Tongue (tissue), 2 donors: Measurements from ENCODE around the gene RNF115. TPM values are rescaled to one million over a fixed set of nuclear protein-coding genes. Genes with fewer than 3 reads are reported as not detected.
"Not testable (repeated sequence)": the region's sequence is repeated elsewhere in the genome, so short reads cannot be mapped to it uniquely, and the experiment has no call there.

Experiments
- DNase-seq: peaks from one replicate; pipeline ENCODE4 v3.0.0-alpha.2; 2015
- total RNA-seq: library from RNA; depleted of rRNA; stranded (reverse); fragments of >200 nt; gene quantifications from one replicate; pipeline ENCODE4 v1.2.3, GENCODE V29; 2014

RNF115 gene
- total RNA-seq: 18.5 TPM

GRCh38 chr1:145823565-145824498 is at the start of gene RNF115, which contains the start of gene POLR3C:
Gene RNF115, minus strand, starts transcription at chr1:145824095. Its CDS starts 222 bp downstream, at chr1:145823873.
Gene POLR3C, plus strand, starts transcription at chr1:145824200. Its CDS starts 1,577 bp downstream, at chr1:145825777.
- DNase-seq: peak; percentile 96

DNA sequence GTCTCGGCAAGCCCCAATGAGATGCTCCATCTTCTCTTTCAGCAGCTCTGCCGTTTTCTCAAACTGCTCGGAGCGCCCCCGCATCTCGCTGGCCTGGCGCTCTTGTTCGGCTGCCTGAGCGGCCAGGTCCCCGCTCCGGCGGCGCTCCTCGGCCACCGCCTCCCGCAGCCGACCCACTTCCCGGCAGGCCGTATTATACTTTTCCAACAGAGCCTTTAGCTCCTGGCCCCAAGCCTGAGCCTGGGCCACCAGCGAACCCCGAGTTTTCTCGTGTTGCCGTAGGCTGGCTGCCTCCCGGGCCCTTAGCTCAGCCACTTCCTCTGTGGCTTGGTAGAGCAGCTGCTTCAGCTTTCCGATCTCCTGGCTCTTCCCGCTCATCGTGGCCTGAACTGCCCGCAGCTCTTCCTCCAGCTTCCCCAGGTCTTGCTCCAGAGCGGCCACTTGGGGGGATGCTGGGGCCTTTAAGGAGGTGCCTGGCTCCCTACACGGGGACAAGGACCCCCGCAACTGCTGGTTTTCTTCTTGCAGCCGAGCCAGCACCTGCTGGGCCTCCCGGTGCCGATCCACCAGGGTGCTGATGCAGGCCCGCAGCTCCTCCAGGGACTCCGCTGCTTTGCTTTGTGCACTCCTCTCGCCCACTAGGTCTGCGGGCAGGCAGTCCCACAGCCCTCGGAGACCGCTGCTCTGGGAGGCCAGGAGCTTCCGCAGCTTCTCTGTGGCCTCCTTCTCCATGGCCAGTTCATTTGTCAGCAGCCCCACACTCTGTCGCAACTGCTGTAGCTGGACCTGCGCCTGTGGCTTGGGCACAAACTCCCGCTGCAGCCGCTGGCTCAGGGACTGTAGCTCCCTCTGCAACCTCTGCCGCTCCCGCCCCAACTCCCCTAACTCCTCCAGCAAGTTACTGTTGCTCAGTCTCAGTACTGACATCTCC is 48.4 kb upstream of the RNF115 start:
- DNase-seq: peak; percentile 64

- no peak for DNase-seq
These were observed 44.3 kb upstream of the RNF115 start for GRCh38 chr1:145868232-145868631.

- peak; percentile 83 for DNase-seq
These were observed 39.6 kb upstream of the RNF115 start for GRCh38 chr1:145863282-145864018.

DNA sequence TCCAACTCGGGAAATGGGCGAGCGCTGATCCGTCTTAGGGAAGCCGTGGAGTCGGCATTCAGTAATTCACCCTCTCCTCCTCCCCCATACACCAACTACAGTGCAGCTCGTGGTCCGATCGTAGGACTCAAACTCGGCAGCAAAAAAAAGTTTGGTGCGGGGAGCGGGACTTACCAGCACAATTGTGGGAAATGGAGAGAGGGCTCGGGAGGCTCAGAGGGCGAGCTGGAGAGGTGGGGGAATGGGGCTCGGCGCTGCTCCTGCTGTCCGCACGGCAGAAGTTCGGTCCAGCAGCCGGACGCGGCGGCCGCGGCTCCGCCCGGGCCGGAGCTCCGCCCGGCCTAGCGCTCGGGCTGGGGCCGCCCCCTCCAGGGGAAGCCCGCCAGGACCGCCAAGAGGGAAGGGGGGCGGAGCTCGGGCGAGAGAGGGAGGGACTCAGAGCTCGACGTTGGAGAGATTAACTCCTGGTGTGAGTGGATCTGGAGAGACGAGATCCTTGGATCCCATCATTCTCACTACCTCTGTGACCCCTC is 35.7 kb upstream of the RNF115 start:
- DNase-seq: peak; percentile 97

DNA sequence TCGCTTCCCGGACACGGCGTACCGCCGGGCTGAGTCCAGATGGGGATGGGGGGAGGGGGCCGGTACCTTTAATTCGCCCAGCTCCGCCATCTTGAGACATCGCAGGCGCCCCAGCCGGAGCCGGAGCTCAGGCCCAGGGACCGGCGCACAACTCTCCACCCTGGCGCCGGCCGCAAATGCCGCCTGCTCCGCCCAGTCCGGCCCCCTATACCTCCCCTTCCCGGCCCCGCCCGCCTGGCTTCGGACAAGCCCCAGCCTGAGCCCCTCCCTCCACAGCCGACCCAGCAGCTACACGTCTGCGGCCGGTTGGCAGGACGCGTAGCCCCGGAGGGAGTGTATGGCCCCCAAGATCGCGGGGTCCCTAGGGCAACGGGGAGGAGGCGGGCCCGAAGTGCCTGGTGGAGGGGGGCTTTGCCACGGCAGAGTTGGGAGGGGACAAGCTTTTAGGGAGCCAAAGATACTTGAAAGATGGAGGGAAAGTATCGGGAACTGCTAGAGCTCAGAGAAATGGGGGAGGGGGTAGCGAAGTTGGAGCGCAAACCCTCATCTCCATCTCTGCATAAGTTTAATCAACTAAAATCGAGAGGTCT is 35.1 kb upstream of the RNF115 start, which contains the start of gene PIAS3:
Gene PIAS3, minus strand, starts transcription at position 181 of the 590 bp plus-strand sequence. Its CDS starts 91 bp downstream, at position 90.
- peak; percentile 98 for DNase-seq

DNA sequence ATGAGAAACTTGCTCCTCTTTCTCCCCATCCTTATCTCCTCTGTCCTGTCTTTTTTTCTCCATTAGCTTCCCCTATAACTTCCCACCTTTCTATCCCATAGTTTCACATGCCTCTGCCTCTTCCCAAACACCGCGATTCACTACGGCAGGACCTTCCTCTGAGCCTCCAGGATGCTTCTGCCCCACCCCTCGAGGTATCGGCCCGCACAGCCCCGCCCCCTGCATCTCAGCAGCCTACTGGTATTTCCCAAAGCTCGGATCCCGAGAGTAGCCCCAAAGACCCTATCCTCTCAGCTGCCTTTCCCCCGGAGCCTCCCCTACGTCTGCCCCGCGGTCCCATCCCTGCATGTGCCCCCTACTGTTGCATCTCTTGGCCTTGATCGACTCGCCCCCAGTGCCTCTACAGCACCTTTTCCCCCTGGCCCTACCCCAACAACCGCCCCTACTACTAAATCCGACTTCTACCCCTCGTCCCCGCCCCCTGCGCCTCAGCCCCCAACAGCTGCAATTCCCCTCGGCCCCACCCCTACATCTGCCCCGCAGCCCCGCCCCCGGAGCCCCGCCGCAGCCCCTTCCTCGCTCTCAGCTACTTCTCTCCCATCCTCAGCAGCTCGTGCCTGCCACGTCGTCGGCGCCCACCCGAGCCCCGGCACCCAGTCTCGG is 34.5 kb upstream of the RNF115 start:
- peak; percentile 84 for DNase-seq

DNA sequence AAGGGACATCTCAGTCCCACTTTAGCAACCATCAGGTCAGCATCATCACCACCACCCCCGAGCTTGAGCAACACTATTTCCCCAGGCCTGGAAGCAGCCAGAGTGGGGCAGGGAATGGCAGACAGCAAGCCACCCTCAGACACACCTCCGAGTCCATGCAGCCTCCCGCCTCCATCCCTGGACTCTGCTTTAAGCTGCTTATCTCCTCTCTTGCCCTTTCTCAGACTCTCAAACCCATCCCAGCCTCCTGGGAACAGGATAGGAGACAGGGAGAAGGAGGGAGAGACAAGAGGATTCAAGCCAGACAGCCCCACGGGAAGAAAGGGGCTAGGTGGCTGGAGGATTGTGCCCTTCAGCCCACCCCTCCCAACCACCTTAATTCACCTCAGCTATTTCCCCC is 33.3 kb upstream of the RNF115 start:
- DNase-seq: no peak

DNA sequence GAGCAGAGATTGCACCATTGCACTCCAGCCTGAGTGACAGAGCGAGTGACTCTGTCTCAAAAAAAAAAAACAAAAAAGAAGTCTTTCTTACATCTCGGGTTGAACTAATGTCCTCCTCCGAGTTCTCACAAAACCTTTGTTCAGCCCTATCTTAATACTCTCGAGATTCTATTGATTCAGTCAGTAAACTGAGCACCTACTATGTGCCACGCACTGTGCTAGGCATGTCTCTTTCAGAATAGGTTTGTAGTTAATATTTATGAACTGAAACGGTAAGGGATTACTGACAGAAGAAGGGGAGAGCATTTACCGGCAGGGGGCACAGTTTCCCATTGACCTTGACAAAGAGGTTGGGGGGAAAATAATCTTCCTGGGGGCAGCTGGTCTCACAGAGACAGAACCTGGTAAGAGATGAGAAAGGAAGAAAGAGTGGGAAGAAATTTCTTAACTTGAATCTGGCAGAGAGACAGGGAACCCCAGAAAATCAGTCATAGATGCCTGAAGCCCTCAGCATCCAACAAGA is 31.6 kb upstream of the RNF115 start:
- no peak for DNase-seq

DNA sequence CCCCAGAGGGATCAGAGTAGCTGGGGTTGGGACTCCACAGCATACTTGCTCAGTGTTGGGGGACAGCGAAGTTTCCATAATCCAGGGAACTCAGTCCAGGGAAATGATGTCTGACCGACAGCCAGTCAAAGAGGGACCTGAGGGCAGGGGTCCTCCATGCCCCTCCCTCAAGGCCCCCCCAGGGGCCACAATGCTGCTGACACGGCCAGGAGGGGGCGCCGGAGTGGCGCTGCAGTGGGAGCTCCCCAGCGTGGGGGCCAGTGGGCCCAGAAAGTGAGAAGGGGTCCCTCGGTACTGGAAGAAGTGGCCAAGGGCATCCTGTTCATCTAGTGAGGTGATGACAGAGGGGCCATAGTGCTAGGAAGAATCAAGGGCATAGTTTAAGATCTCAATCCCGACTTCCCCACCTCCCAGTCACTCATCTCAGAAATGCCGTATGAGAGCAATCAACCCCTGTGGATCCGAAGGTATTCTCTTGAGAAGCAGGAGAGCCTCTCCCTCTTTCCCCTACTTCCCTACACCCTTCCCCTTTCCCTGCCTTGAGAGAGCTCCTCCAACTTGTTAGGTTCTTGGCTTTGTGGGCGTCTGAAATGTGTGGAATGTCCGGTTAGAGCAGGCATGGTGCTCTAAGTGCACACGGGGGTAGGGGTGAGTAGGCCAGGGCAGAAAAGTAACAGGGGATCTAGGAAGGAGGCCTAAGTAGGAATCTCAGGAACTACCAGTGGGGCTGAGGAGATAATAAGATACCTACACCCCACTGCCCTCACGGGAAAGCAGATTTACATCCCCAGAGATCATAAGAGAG is 25.7 kb upstream of the RNF115 start:
- no peak for DNase-seq

DNA sequence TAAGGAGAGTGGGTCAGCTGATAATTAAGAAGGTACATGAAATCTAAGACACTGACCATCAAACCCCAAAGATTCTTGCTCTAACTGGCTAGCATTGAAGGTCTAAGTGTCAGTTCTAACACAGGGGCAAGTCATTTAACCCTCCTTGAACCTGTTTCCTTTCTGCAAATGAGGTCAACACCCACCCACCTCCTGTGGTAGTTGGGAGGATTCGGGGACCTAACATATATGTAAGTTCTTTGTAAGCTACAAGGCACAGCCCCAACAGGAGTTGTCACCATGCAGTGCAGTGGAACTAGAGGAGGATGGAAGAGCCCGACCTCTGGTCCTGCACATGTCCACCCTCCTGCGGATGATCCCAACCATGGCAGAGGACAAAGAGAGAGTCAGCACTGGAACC is 23.9 kb upstream of the RNF115 start:
- DNase-seq: no peak

DNA sequence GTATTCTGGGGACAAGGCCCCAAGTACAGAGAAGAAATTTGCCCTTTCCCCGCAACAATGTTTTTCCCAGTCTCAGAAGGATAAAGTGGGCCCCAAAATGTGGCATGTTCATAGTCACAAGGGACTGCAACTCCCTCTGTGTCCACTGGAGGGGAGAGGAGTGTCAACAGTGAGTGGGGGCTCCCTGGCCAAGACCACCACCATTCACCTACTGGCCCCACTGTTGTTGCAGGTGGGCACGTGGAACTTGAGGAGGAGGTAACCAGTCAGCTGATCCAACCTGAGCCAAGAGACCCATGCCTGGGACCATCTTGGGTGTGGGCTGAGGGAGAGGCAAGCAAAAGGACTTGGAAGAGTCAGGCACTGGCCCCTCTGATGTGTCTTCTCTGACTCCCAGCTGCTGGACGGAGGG is 22.3 kb upstream of the RNF115 start:
- peak; percentile 48 for DNase-seq

GRCh38 chr1:145845514-145846161 is 21.7 kb upstream of the RNF115 start, which contains the start of gene NUDT17:
Gene NUDT17, plus strand, starts transcription at chr1:145845630. Its CDS starts 11 bp downstream, at chr1:145845641.
- DNase-seq: peak; percentile 92

GRCh38 chr1:145845144-145845513 is 21.2 kb upstream of the RNF115 start:
- no peak for DNase-seq

GRCh38 chr1:145843031-145843430 is 19.1 kb upstream of the RNF115 start:
- no peak for DNase-seq

- DNase-seq: no peak
These were observed 13.8 kb upstream of the RNF115 start for GRCh38 chr1:145837656-145838055.

DNA sequence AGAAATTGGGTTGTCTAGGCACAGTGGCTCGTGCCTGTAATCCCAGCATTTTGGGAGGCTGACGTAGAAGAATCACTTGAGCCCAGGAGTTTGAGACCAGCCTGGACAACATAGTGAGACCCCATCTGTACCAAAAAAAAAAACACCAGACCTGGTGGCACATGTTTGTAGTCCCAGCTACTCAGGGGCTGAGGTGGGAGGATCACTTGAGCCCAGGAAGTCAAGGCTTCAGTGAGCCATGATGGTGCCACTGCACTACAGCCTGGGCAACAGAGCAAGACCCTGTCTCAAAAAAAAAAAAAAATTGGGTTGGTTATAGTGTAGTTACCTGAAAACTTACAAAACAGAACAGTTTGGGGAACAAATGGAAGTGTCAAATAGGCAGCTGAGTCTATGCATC is 6.9 kb upstream of the RNF115 start:
- not testable (repeated sequence) for DNase-seq

DNA sequence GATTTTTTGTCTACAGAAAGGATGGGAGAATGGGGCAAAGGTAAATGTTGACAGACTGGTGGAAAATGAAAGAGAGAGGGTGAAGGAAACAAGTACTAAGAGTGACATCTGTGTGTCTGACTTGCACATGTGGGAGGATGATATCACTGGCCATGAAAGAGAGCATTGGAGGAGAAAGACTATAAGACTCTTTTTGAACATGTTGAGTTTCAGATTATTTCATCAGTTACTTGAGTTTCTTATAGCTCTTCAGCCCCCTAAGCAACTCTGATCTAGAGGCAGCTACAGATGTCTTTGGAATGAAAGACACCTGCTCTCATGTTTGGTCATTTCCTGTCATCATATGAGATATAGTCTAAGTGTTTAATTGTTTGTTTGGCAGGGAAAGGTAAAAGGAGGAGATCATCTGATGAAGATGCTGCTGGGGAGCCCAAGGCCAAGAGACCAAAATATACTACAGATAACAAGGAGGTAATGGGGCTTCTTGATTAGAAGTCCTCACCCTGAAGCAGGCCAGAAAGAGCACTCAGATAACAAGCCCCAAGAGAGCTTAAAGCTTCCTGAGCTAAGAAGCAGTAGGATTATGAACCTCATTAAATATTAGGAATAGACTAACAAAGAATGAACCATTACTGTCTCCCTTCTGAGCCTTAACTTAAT is 4.6 kb upstream of the RNF115 start:
- no peak for DNase-seq
